Breast epithelium (tissue), 4 donors: ENCODE measurements around the gene MBLAC1. TPM values are rescaled to one million over a fixed set of nuclear protein-coding genes. Genes with fewer than 3 reads are reported as not detected.

Experiments used
- DNase-seq, 2 donors: peaks; one replicate each; pipeline ENCODE4 v3.0.0-alpha.2; 2019; ENCODE audit warnings: low spot score in 2 of 2
- H3K27ac ChIP-seq, 2 donors: fragments of 200-600 bp; sonication (generic) in 1 of 2; one replicate each; pipeline ENCODE4 v1.5.1; 2016 to 2019; ENCODE audit warnings: mild to moderate bottlenecking in 1 of 2
- H3K27me3 ChIP-seq, 2 donors: fragments of 200-600 bp; sonication (generic) in 1 of 2; one replicate each; pipeline versions ENCODE4 v1.5.1 to v1.6.0; 2017 to 2019; ENCODE audit warnings: control low read depth in 1 of 2, mild to moderate bottlenecking in 1 of 2
- H3K36me3 ChIP-seq: fragments of 200-600 bp; one replicate; pipeline ENCODE4 v1.5.1; 2019
- H3K4me1 ChIP-seq, 2 donors: fragments of 200-600 bp; sonication (generic); one replicate each; pipeline ENCODE4 v1.5.1; 2016 to 2019; ENCODE audit warnings: control low read depth in 1 of 2
- H3K4me3 ChIP-seq, 3 donors: fragments of 200-600 bp; sonication (generic); 1 replicate in 2 of 3; 2 replicates in 1 of 3; pipeline ENCODE4 v1.5.1; 2016 to 2019; ENCODE audit warnings: mild to moderate bottlenecking in 3 of 3, moderate library complexity in 2 of 3
- H3K9me3 ChIP-seq, 2 donors: fragments of 200-600 bp; sonication (generic) in 1 of 2; one replicate each; pipeline ENCODE4 v1.5.1; 2016 to 2019; ENCODE audit warnings: control low read depth in 1 of 2
- CTCF ChIP-seq, 3 donors: fragments of 450-650 bp; IDR thresholded peaks; one replicate each; pipeline ENCODE4 v1.5.1; 2016 to 2017; ENCODE audit warnings: antibody characterized with exemption in 3 of 3, mild to moderate bottlenecking in 3 of 3, moderate library complexity in 3 of 3
- POLR2A ChIP-seq: fragments of 450-650 bp; IDR thresholded peaks from one replicate; pipeline ENCODE4 v1.6.1; 2016; ENCODE audit warnings: antibody characterized with exemption, mild to moderate bottlenecking, moderate library complexity
- POLR2AphosphoS5 ChIP-seq, 3 donors: sonication (generic); formaldehyde crosslinking; IDR thresholded peaks; one replicate each; pipeline ENCODE4 v1.6.1; 2017; ENCODE audit warnings: antibody characterized with exemption in 3 of 3
- intact Hi-C: fragments of 100-400 bp; cut with DNase I; formaldehyde crosslinking; loops from one replicate; pipeline ENCODE4 v1.15.1; 2023; ENCODE audit warnings: low total_unique reads
- total RNA-seq, 3 donors: library from RNA; depleted of rRNA; stranded (reverse); fragments of >200 nt; gene quantifications; one replicate each; pipeline ENCODE4 v1.1.0, GENCODE V29; 2016

MBLAC1 gene
- total RNA-seq, 3 donors from 2014 or later = 2.7 to 6.9 (median 4.5) TPM

DNA sequence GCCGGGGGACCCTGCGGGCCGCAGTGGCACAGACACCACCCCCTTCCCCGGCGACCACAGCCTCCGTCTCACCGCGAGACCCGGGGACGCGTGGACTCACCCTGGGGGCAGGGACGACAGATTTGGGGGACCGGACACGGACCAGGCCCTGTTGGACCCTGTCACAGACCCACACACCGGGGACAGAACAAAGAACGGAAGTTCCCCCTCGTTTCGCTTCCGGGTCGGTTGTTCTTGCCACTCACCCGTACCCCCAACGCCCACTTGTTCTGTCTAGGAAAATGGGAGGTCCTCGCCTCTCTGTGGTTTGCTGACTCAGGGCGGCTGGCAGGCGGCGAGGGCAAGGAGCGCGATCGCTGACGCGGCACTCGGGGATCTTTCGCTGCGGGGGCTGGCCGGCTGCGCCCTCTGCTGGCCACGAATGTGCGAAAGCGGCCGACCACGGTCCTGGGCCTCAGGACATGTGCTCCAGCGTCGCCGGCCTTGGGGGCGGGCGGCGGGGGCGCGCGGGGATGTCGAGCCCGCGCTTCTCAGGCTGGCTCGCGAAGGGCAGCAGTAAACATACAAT, 45.1 kb upstream of the MBLAC1 start, which contains the start of gene ZNF3:
Gene ZNF3, minus strand, starts transcription at position 189 of the 568 bp plus-strand sequence. CDS start 4,366 bp downstream, outside the sequence.
- Histone ChIP-seq H3K36me3 (no peaks in the 10 kb centered on the region), H3K4me1 (peaks cover 0 to 7% of the 10 kb centered on the region in 2 donors), H3K27ac (peak within 1 kb of the TSS; percentile 83 to 89), H3K9me3 (no peaks in the 10 kb centered on the region), H3K4me3 (peak within 1 kb of the TSS; percentile 75 to 99 (median 75)), H3K27me3 (no peaks in the 10 kb centered on the region)
- peak; percentile 98 to 99 for DNase-seq
- intact Hi-C loops = loop anchor here (10.0 kb wide), 2 partner anchors 63 to 67 kb away; partner anchors contain the start of genes LAMTOR4 and ZKSCAN1
- TF ChIP-seq POLR2A = peak; percentile 54
- peak; percentile 84 to 98 (median 95) for TF ChIP-seq CTCF (IDR thresholded peaks at IDR 0.05)
- peak; percentile 89 to 96 (median 95) for TF ChIP-seq POLR2AphosphoS5 (IDR thresholded peaks at IDR 0.05)

- Histone ChIP-seq H3K27me3 (no peaks in the 10 kb centered on the region), H3K9me3 (no peaks in the 10 kb centered on the region), H3K4me3 (no peak overlapping the region), H3K4me1 (peaks cover 0 to 7% of the 10 kb centered on the region in 2 donors), H3K27ac (peak overlapping the region; percentile 83 to 89), H3K36me3 (no peaks in the 10 kb centered on the region)
- TF ChIP-seq POLR2AphosphoS5 (IDR thresholded peaks at IDR 0.05) (no peak), CTCF (IDR thresholded peaks at IDR 0.05) (no peak), POLR2A (no peak)
- intact Hi-C loops = loop anchor here (10.0 kb wide), 2 partner anchors 62 to 68 kb away; partner anchors contain the start of genes LAMTOR4 and ZKSCAN1
- DNase-seq = no peak
Observed at GRCh38 chr7:100082978-100083377, 43.8 kb upstream of the MBLAC1 start.

DNA sequence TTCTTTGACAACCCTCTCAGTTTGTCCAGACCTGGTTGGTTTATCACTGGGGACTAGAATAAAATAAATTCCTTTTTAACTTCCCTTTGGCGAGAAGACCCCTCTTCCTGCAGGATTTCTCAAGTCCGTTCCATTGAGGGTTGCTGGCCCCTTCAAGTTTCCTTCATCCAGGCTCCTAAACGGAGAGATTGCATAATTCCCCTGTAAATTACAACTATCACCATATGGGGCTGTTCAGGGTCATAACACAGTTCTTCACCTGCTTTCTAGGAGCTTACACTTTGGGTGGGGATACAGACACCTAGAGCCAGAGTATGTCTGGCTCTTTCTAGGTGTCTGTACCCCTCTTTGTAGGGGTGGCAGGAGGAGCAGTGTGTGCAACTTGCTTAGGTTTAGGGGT, 41.3 kb upstream of the MBLAC1 start:
- Histone ChIP-seq H3K27ac (no peak overlapping the region), H3K4me1 (peaks cover 0 to 4% of the 10 kb centered on the region in 2 donors), H3K9me3 (no peaks in the 10 kb centered on the region), H3K4me3 (no peak overlapping the region), H3K27me3 (no peaks in the 10 kb centered on the region), H3K36me3 (no peaks in the 10 kb centered on the region)
- no peak for DNase-seq
- intact Hi-C loops = loop anchor here (10.0 kb wide), 2 partner anchors 59 to 71 kb away; partner anchors contain the start of genes LAMTOR4 and ZKSCAN1
- TF ChIP-seq CTCF (IDR thresholded peaks at IDR 0.05) = no peak
- TF ChIP-seq POLR2A = no peak
- no peak for TF ChIP-seq POLR2AphosphoS5 (IDR thresholded peaks at IDR 0.05)

DNA sequence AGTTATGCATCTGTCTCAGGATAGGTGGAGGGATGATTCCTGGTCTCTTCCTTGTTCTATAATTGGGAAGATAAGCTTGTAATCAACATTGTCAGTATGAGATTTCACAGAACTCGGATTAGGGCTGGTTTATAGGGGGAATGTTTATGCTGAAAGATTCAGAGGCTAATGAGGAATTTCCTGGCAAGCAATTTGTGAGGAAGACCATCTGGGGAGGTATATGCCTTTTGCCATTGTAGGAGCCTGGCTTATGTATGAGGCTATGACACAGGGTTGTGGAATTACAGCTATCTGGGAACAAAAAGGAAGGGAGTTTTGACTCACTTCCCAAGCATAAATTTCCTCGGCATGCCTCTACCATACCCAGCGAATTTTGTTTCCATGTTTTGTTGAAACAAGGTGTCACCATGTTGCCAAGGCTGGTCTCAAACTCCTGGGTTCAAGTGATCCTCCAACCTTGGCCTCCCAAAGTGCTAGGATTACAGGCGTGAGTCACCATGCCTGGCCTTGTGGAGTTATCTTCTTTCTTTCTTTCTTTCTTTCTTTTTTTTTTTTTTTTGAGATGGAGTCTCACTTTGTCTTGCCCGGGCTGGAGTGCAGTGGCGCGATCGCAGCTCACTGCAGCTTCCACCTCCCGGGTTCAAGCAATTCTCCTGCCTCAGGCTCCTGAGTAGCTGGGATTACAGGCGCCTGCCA, 39.6 kb upstream of the MBLAC1 start:
- intact Hi-C loops = loop anchor here (10.0 kb wide), 2 partner anchors 58 to 72 kb away; partner anchors contain the start of genes LAMTOR4 and ZKSCAN1
- no peaks in the 10 kb centered on the region for H3K27me3 ChIP-seq
- peaks cover 9% of the 10 kb centered on the region for H3K36me3 ChIP-seq
- peaks cover 0 to 3% of the 10 kb centered on the region in 2 donors for H3K4me1 ChIP-seq
- TF ChIP-seq POLR2A (no peak), POLR2AphosphoS5 (IDR thresholded peaks at IDR 0.05) (no peak), CTCF (IDR thresholded peaks at IDR 0.05) (no peak)
- H3K27ac ChIP-seq = no peak overlapping the region
- H3K4me3 ChIP-seq = no peak overlapping the region
- no peaks in the 10 kb centered on the region for H3K9me3 ChIP-seq
- DNase-seq = no peak
